ENCODE data around the gene NAP1L1. TPM values are rescaled to one million over a fixed set of nuclear protein-coding genes. Genes with fewer than 3 reads are reported as not detected.
"Not testable (repeated sequence)": the region's sequence is repeated elsewhere in the genome, so short reads cannot be mapped to it uniquely, and the experiment has no call there.

NAP1L1 gene
- total RNA-seq, 4 donors from 2014 or later: 336 to 660 (median 421) TPM

GRCh38 chr12:75990189-75990912, 94.1 kb downstream of the NAP1L1 start:
- intact Hi-C loops (cut with DNase I; ENCODE audit: low total_unique reads) (no loop called here), in situ Hi-C loops (cut with MboI; ENCODE audit: low sequenced_read_pairs in 4 of 4) (no loop called here)
- Histone ChIP-seq H3K4me3 (no peak overlapping the region), H3K36me3 (no peaks in the 10 kb centered on the region), H3K27me3 (no peaks in the 10 kb centered on the region), H3K27ac (no peak overlapping the region), H3K9me3 (no peaks in the 10 kb centered on the region), H3K4me1 (peaks cover 0 to 4% of the 10 kb centered on the region in 2 donors)
- TF ChIP-seq CTCF (IDR thresholded peaks at IDR 0.05 in 4 of 5, conservative IDR thresholded peaks at IDR 0.05 in 1 of 5) (no peak), POLR2A (IDR thresholded peaks at IDR 0.05) (no peak)
- DNase-seq: no peak
- no peak for ATAC-seq

- H3K36me3 ChIP-seq; H3K9me3 ChIP-seq; intact Hi-C loops (cut with DNase I; ENCODE audit: low total_unique reads); H3K4me3 ChIP-seq; DNase-seq; H3K27me3 ChIP-seq; H3K4me1 ChIP-seq; ATAC-seq; H3K27ac ChIP-seq; in situ Hi-C loops (cut with MboI; ENCODE audit: low sequenced_read_pairs in 4 of 4): not testable (repeated sequence)
These were observed 96.8 kb downstream of the NAP1L1 start for GRCh38 chr12:75987709-75988108.

Other genes starting within 250 kb of the NAP1L1 start
- gene PHLDA1, start 52.9 kb downstream of the NAP1L1 start, total RNA-seq: 10 to 100 TPM in 2 of 4 donors, 1 to 10 TPM in 2; 2.4 to 32.7 (median 7.9) TPM